Urothelium cell line (cell line): ENCODE measurements around the gene JUN.

ENCODE experiments used
- DNase-seq: peaks from one replicate; pipeline ENCODE4 v3.0.0; 2011; ENCODE audit warnings: low spot score, mixed read lengths
- FAIRE-seq: peaks from 2 replicates; lab custom pipeline; 2011; peaks lifted over from hg19 to GRCh38; lab: Jason Lieb, UNC

JUN gene

GRCh38 chr1:58784758-58785441 lies 1.1 kb upstream of the JUN start:
- DNase-seq (peak; percentile 71), FAIRE-seq (no peak)

DNA sequence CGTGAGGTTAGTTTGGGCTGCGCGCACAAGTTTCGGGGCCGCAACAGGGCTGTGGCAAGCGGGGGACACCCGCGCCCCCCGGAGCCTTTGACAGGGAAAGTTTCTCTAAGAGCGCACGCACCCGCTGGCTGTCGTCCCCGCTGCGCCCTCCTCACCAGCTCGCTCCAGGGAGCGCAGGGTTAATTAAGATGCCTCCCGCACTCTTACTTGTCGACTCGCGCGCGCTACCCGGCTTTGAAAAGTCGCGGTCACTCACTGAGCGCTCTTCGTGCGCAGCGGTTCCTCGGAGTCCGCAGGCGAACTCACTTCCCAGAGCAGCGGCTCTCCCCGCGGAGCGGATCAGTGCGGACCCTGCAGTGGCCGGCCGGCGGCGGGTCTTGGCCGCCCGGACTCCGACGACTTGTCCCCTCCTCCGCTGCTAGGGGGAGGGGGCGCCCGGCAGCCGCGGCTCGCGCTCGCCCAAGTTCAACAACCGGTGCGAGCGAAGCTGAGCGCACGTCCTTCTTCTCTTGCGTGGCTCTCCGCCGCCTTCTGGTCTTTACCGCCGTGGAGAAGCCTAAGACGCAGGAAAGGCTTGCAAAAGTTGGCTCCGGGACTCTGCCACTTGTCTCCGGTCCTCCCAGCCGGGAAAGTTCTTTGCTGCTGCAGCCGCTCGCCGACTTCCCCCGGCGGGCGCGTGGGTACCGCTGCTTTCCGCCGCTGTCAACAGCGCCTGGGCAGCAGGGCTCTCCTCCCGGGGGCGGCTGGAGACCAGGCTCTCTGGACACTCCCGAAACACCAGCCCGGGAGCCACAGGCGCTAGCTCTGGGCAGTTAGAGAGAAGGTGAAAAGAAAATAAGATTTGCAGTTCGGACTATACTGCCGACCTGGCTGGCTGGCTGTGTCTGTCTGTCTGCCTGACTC lies 506 bp downstream of the JUN start:
- DNase-seq (peak; percentile 13), FAIRE-seq (no peak)

GRCh38 chr1:58782178-58783089 lies 1.4 kb downstream of the JUN start:
- FAIRE-seq (no peak), DNase-seq (peak; percentile 21)

GRCh38 chr1:58781541-58782177 lies 2.2 kb downstream of the JUN start:
- FAIRE-seq: no peak

DNA sequence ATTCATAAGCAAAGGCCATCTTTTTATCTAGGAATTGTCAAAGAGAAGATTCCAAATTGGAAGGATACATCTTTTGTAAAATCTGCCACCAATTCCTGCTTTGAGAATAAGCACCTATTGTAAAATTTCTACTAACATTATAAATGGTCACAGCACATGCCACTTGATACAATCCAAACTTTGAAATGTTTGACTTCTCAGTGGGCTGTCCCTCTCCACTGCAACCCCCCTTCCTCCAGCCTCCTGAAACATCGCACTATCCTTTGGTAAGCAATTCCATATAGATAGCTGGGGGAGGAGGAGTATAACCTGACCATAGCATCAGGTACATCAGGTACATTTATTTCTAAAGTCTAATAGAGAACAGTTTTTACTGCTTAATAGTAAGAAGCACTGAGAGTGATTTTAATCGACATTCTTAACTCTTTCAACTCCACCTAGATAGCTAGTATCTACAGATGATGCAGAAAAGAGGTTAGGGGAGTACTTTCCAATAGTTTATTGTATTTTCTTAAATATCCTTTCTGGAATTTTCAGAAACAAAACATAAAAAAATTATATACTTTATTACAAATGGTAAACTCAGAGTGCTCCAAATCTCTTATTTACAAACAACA lies 2.9 kb downstream of the JUN start:
- DNase-seq: no peak
- no peak for FAIRE-seq

More at GRCh38 chr1:58781541-58782177, 2.2 kb downstream of the JUN start:
- peak; percentile 68 for DNase-seq

DNA sequence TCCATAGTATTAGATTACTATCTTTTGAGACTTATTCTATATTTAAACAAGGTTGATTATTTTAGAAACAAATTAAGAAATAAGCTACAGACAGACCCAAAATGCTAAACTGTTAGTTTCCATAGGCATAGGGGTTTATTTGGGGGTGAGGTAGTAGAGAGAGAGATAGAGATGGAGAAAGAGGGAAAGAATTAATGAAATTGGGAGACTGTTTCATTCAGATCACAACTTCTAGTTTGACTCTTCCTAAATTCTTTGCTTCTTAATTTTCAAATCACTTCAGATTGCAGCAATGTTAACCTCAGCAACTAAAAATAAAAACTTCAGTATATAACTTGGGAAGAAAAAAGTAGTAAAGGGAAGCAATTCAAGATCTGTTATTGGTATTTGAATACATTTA lies 3.4 kb downstream of the JUN start:
- no peak for FAIRE-seq
- DNase-seq: no peak

DNA sequence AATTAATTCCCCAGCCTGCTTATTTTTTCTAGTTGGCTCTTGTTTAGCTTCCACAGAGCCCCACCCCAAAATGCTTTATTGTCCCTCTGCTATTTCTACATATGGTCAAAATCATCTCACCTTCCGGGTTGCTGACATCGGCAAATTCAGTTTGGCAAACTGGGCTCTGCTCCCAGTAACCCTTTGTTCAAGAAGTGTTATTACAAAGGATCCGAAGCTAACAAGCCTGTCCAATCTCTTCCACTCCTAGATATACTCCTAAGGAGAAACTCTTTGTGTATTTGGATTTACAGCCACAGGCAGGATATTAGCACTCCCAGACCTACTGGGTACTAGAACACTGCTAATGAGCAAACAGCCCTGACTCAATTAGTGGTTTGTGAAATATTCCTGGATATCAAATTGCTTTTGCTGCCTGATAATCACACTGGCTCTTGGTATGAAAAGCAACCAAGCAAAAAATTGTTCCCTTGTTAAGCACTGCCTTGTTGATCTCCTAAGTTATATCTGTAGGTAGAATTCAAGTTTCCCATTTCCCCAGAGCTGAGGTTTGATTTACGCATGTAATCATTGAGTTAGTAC lies 4.0 kb downstream of the JUN start:
- FAIRE-seq: no peak
- DNase-seq: peak; percentile 17

- FAIRE-seq (no peak), DNase-seq (no peak)
Measured at GRCh38 chr1:58779059-58779754, 4.6 kb downstream of the JUN start.

DNA sequence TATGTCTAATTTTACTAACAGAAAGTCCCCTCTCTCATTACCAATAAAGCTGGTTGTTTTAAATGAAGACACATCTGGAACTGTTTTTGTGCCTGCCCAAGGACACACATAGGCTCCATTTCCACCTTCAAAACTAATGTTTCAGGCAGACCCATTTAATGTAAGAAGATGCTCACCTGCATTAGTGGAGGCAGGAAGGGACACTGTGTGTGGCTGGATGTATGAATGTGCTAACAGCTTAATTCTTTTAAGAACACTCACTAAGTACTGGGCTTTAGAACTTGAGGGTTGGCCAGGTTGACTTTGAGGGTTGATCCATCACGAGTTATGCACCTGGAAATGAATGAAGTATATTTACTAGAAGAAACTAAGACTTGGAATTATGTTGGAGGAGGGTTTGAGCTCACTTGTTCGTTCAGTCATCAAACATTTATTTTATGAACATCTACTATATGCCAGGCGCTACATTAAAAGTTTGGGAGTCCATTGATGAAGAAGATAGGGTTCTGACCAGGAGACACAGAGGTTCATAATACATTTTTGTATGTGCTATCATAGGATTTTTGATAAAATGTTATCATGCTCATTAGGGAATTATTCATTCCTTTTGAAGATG lies 5.4 kb downstream of the JUN start:
- DNase-seq (no peak), FAIRE-seq (no peak)

DNA sequence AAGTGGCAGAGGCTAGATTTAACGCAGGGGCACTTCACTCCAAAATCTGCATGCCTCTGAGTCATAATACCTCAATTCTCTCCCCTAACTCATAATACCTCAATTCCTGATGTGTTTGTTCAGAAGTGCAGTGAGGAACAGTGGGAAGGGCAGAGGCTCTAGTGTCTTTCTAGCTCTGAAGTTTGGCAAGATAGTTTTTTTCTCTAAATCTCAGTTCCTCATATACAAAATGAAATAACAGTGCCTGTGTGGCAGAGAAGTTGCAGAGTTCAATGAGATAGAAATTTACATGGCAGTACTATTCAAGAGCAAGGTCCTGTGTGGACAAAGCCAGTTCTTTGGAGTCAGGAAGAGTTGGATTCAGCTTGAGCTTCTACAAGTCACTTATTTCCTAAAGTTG lies 9.8 kb downstream of the JUN start:
- DNase-seq (no peak), FAIRE-seq (no peak)

DNA sequence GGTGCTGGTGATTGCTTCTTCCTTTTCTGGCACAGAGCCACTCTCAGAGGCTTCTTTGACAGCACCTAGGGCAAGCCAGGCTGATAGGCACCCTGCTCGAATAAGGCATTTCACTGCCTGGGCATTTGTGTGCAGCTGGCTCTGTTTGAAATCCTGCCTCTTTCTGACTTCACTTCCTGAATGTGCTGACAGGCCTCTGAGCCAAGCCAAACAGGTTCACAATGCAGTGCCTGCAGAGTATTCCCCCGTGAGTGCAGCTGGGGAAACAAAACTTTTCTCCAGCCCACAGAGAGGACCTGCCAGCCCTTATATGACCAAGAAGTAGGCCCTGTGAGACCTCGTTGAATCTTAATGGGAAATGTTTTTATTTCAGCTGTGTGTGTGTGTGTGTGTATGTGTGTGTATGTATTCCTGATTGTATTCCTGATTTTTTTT lies 10.4 kb downstream of the JUN start:
- DNase-seq: no peak
- FAIRE-seq: no peak

GRCh38 chr1:58769809-58770320 lies 14.0 kb downstream of the JUN start:
- no peak for DNase-seq

GRCh38 chr1:58768971-58769808 lies 14.7 kb downstream of the JUN start:
- FAIRE-seq: no peak

More at GRCh38 chr1:58769809-58770320, 14.0 kb downstream of the JUN start:
- FAIRE-seq: no peak

DNA sequence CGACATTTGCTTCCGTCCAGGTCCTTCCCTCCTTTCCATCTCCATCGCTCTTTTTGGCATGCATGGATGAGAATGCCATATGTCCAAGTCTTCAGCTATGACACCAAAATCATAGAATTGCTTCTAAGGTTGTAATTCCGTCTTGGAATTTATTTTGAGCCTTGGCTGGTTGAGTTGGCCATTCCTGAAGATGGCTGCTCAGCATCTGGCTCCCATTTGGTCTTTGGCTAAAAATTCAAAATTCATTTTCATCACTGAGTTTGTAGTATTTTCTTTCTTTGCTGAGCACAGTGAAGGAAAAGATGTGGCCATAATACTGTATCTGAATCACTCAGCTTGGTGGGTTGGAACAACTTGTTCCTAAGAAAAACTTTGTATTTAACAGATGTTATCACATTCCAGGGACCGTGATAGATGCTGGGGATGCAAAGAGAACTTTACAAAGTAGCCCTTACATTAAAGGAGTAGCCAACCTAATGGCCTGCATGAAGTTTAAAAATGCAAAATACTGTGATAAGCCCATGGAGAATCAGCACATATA lies 15.6 kb downstream of the JUN start:
- DNase-seq (no peak), FAIRE-seq (no peak)

More at GRCh38 chr1:58768971-58769808, 14.7 kb downstream of the JUN start:
- DNase-seq: peak; percentile 64

DNA sequence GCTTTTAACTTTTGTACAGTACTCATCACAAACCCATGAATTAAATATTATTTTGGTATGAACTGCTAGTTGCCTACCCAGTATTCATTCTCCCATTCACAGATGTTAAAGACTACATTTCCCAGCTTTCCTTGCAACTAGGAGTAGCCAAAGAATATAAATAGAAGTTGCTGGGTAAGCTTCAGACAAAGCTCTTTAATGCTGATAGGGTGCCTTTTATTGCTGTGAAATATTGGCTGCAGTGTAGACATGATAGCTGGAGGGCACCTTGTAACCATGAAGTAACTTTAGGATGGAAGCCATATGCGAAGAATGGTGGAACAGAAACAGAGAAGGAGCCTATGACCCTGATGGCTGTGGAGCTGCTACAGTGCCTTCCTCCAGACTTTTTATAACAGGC lies 16.7 kb downstream of the JUN start:
- FAIRE-seq: no peak
- DNase-seq: no peak

DNA sequence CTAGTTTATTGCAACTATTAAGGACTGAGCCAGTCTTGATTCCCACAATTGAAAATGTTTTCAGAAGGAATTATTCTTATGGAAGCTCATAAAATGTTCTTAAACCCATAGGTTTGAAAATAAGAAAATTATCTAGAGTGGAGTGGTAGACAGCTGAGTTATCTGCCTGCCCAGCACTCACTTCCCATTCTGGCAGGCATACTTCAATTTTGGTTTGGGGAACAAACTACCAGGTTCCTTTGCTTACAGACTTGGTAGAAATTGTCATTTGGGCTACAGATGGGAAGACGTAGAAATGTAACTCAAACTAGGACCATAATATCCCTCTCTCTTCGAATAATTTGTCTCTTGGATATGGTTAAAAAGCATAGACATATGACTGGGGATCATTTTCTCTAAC lies 18.4 kb downstream of the JUN start:
- no peak for DNase-seq
- FAIRE-seq: no peak

GRCh38 chr1:58765006-58765405 lies 18.8 kb downstream of the JUN start:
- no peak for FAIRE-seq
- DNase-seq: no peak
